ENCODE results near the gene ZNF280D.

- TF ChIP-seq, protein P1, sequence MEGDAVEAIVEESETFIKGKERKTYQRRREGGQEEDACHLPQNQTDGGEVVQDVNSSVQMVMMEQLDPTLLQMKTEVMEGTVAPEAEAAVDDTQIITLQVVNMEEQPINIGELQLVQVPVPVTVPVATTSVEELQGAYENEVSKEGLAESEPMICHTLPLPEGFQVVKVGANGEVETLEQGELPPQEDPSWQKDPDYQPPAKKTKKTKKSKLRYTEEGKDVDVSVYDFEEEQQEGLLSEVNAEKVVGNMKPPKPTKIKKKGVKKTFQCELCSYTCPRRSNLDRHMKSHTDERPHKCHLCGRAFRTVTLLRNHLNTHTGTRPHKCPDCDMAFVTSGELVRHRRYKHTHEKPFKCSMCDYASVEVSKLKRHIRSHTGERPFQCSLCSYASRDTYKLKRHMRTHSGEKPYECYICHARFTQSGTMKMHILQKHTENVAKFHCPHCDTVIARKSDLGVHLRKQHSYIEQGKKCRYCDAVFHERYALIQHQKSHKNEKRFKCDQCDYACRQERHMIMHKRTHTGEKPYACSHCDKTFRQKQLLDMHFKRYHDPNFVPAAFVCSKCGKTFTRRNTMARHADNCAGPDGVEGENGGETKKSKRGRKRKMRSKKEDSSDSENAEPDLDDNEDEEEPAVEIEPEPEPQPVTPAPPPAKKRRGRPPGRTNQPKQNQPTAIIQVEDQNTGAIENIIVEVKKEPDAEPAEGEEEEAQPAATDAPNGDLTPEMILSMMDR (IDR thresholded peaks at IDR 0.05; ENCODE audit: low read depth, low read length) = no peak
- TF ChIP-seq EZH2phosphoT487 (IDR thresholded peaks at IDR 0.05; ENCODE audit: low read depth) = no peak
Measured at GRCh38 chr15:56586206-56586605, 147.1 kb downstream of the ZNF280D start.

Measured in OCI-LY3 (cell line).